Measurements from ENCODE around the gene SLC35B2.

SLC35B2 gene

GRCh38 chr6:44246663-44247337 is 10.5 kb downstream of the SLC35B2 start, which contains the start of gene HSP90AB1:
HSP90AB1 (plus strand) TSS chr6:44247101; CDS start chr6:44248630, 1,529 bp downstream.
- peaks cover 15 to 21% of the 10 kb centered on the region in 2 donors for H3K4me1 ChIP-seq (ENCODE audit: control insufficient read depth in 2 of 2, insufficient read depth in 1 of 2, low read depth in 1 of 2, low read length in 2 of 2)
- no peak within 1 kb of the TSS for H4K91ac ChIP-seq (ENCODE audit: low read depth, low read length, poor library complexity)
- peak within 1 kb of the TSS; percentile 79 for H3K4me2 ChIP-seq (ENCODE audit: insufficient read depth, low read length, poor library complexity, severe bottlenecking)
- H2AFZ ChIP-seq (ENCODE audit: low read length) = peak within 1 kb of the TSS; percentile 95
- peak within 1 kb of the TSS; percentile 33 for H4K8ac ChIP-seq (ENCODE audit: low read depth, low read length)
- peak within 1 kb of the TSS; percentile 88 for H2BK15ac ChIP-seq (ENCODE audit: low read length)
- peak within 1 kb of the TSS; percentile 89 for H2AK5ac ChIP-seq (ENCODE audit: low read depth, low read length)
- peak within 1 kb of the TSS; percentile 96 for H3K18ac ChIP-seq (ENCODE audit: low read length)
- peak within 1 kb of the TSS; percentile 95 for H2BK12ac ChIP-seq (ENCODE audit: low read length)
- H3K9ac ChIP-seq (ENCODE audit: low read depth, low read length, poor library complexity) = peak within 1 kb of the TSS; percentile 91
- peak; percentile 94 for DNase-seq (ENCODE audit: low spot score)
- H3K36me3 ChIP-seq (replicated peaks in 1 of 2; ENCODE audit: control insufficient read depth in 2 of 2, insufficient read depth in 2 of 2, low read length in 2 of 2) = peaks cover 27 to 40% of the 10 kb centered on the region in 2 donors
- H3K4ac ChIP-seq (ENCODE audit: low read length) = peak within 1 kb of the TSS; percentile 17
- H3K27me3 ChIP-seq (ENCODE audit: control insufficient read depth in 3 of 3, insufficient read depth in 3 of 3, low read depth in 1 of 3, low read length in 3 of 3) = no peaks in the 10 kb centered on the region
- no peaks in the 10 kb centered on the region for H3K9me3 ChIP-seq (replicated peaks in 1 of 2; ENCODE audit: control insufficient read depth in 2 of 2, insufficient read depth in 1 of 2, low read depth in 1 of 2, low read length in 2 of 2)
- no CpG with 5 or more reads among the region's 34 CpGs for WGBS, 2 donors (ENCODE audit: extremely low coverage in 2 of 2, insufficient read length in 2 of 2, insufficient replicate concordance in 1 of 2)
- peak within 1 kb of the TSS; percentile 5 for H3K14ac ChIP-seq (ENCODE audit: low read length)
- peak within 1 kb of the TSS; percentile 69 for H2BK5ac ChIP-seq (ENCODE audit: low read length)
- peak within 1 kb of the TSS; percentile 87 to 91 for H3K4me3 ChIP-seq (ENCODE audit: low read length in 2 of 2)
- H2BK120ac ChIP-seq (ENCODE audit: low read depth, low read length) = peak within 1 kb of the TSS; percentile 91
- H3K79me1 ChIP-seq (ENCODE audit: low read depth, low read length) = peaks cover 3% of the 10 kb centered on the region
- H3K23ac ChIP-seq (ENCODE audit: low read depth, low read length, poor library complexity) = peak within 1 kb of the TSS; percentile 99
- peak within 1 kb of the TSS; percentile 79 for H3K27ac ChIP-seq (replicated peaks; ENCODE audit: low read length)

- Histone ChIP-seq H3K9me3 (replicated peaks in 1 of 2; ENCODE audit: control insufficient read depth in 2 of 2, insufficient read depth in 1 of 2, low read depth in 1 of 2, low read length in 2 of 2) (no peaks in the 10 kb centered on the region), H2BK5ac (ENCODE audit: low read length) (peak overlapping the region; percentile 69), H4K8ac (ENCODE audit: low read depth, low read length) (peak overlapping the region; percentile 33), H3K27me3 (ENCODE audit: control insufficient read depth in 3 of 3, insufficient read depth in 3 of 3, low read depth in 1 of 3, low read length in 3 of 3) (no peaks in the 10 kb centered on the region), H3K18ac (ENCODE audit: low read length) (peak overlapping the region; percentile 96), H2BK15ac (ENCODE audit: low read length) (peak overlapping the region; percentile 88), H3K36me3 (replicated peaks in 1 of 2; ENCODE audit: control insufficient read depth in 2 of 2, insufficient read depth in 2 of 2, low read length in 2 of 2) (peaks cover 24 to 33% of the 10 kb centered on the region in 2 donors), H3K23ac (ENCODE audit: low read depth, low read length, poor library complexity) (peak overlapping the region; percentile 90), H3K4ac (ENCODE audit: low read length) (peak overlapping the region; percentile 54), H2BK12ac (ENCODE audit: low read length) (peak overlapping the region; percentile 95), H3K79me1 (ENCODE audit: low read depth, low read length) (peaks cover 3% of the 10 kb centered on the region), H2AK5ac (ENCODE audit: low read depth, low read length) (peak overlapping the region; percentile 89), H3K4me3 (ENCODE audit: low read length in 2 of 2) (peak overlapping the region; percentile 87 to 91), H3K14ac (ENCODE audit: low read length) (no peak overlapping the region), H4K91ac (ENCODE audit: low read depth, low read length, poor library complexity) (no peak overlapping the region), H3K4me1 (ENCODE audit: control insufficient read depth in 2 of 2, insufficient read depth in 1 of 2, low read depth in 1 of 2, low read length in 2 of 2) (peaks cover 15 to 21% of the 10 kb centered on the region in 2 donors), H3K4me2 (ENCODE audit: insufficient read depth, low read length, poor library complexity, severe bottlenecking) (peak overlapping the region; percentile 79), H3K9ac (ENCODE audit: low read depth, low read length, poor library complexity) (peak overlapping the region; percentile 91), H2AFZ (ENCODE audit: low read length) (peak overlapping the region; percentile 95), H2BK120ac (ENCODE audit: low read depth, low read length) (peak overlapping the region; percentile 91), H3K27ac (replicated peaks; ENCODE audit: low read length) (peak overlapping the region; percentile 79)
- DNase-seq (ENCODE audit: low spot score) = peak; percentile 95
- WGBS, 2 donors (ENCODE audit: extremely low coverage in 2 of 2, insufficient read length in 2 of 2, insufficient replicate concordance in 1 of 2) = no CpG with 5 or more reads among the region's 62 CpGs
Observed at GRCh38 chr6:44245912-44246662, 11.2 kb downstream of the SLC35B2 start.

- peak overlapping the region; percentile 6 for H3K23ac ChIP-seq (ENCODE audit: low read depth, low read length, poor library complexity)
- peak overlapping the region; percentile 91 for H2BK120ac ChIP-seq (ENCODE audit: low read depth, low read length)
- peak overlapping the region in 1 of 2 donors; percentile 72 for H3K4me3 ChIP-seq (ENCODE audit: low read length in 2 of 2)
- H3K18ac ChIP-seq (ENCODE audit: low read length) = peak overlapping the region; percentile 96
- no peaks in the 10 kb centered on the region for H3K9me3 ChIP-seq (replicated peaks in 1 of 2; ENCODE audit: control insufficient read depth in 2 of 2, insufficient read depth in 1 of 2, low read depth in 1 of 2, low read length in 2 of 2)
- H3K27me3 ChIP-seq (ENCODE audit: control insufficient read depth in 3 of 3, insufficient read depth in 3 of 3, low read depth in 1 of 3, low read length in 3 of 3) = no peaks in the 10 kb centered on the region
- peak overlapping the region; percentile 64 for H2BK15ac ChIP-seq (ENCODE audit: low read length)
- no peak overlapping the region for H3K14ac ChIP-seq (ENCODE audit: low read length)
- peak overlapping the region; percentile 79 for H3K4me2 ChIP-seq (ENCODE audit: insufficient read depth, low read length, poor library complexity, severe bottlenecking)
- no CpG with 5 or more reads among the region's 12 CpGs for WGBS, 2 donors (ENCODE audit: extremely low coverage in 2 of 2, insufficient read length in 2 of 2, insufficient replicate concordance in 1 of 2)
- H3K4me1 ChIP-seq (ENCODE audit: control insufficient read depth in 2 of 2, insufficient read depth in 1 of 2, low read depth in 1 of 2, low read length in 2 of 2) = peaks cover 15 to 21% of the 10 kb centered on the region in 2 donors
- H3K4ac ChIP-seq (ENCODE audit: low read length) = peak overlapping the region; percentile 54
- H3K79me1 ChIP-seq (ENCODE audit: low read depth, low read length) = peaks cover 3% of the 10 kb centered on the region
- peak overlapping the region; percentile 95 for H2BK12ac ChIP-seq (ENCODE audit: low read length)
- peak overlapping the region; percentile 95 for H2AFZ ChIP-seq (ENCODE audit: low read length)
- no peak overlapping the region for H4K91ac ChIP-seq (ENCODE audit: low read depth, low read length, poor library complexity)
- H3K27ac ChIP-seq (replicated peaks; ENCODE audit: low read length) = peak overlapping the region; percentile 75
- DNase-seq (ENCODE audit: low spot score) = no peak
- peaks cover 19 to 26% of the 10 kb centered on the region in 2 donors for H3K36me3 ChIP-seq (replicated peaks in 1 of 2; ENCODE audit: control insufficient read depth in 2 of 2, insufficient read depth in 2 of 2, low read length in 2 of 2)
- peak overlapping the region; percentile 69 for H2BK5ac ChIP-seq (ENCODE audit: low read length)
- H3K9ac ChIP-seq (ENCODE audit: low read depth, low read length, poor library complexity) = peak overlapping the region; percentile 91
- peak overlapping the region; percentile 89 for H2AK5ac ChIP-seq (ENCODE audit: low read depth, low read length)
- H4K8ac ChIP-seq (ENCODE audit: low read depth, low read length) = peak overlapping the region; percentile 19
Observed at GRCh38 chr6:44245391-44245911, 11.9 kb downstream of the SLC35B2 start.
